Stimulated activated CD8-positive, alpha-beta memory T cell treated with anti-CD3 and anti-CD28 coated beads, Interleukin-12 subunit alpha, Interleukin-12 subunit beta, amount 100 ng/mL, for 24 hours (primary cell): ENCODE measurements around the gene CSE1L.
"Not testable (repeated sequence)": the region's sequence is repeated elsewhere in the genome, so short reads cannot be mapped to it uniquely, and the experiment has no call there.

ENCODE experiments used
- DNase-seq: peaks from one replicate; pipeline ENCODE4 v3.0.0-alpha.2; 2020; ENCODE audit errors: extremely low read depth

The CSE1L gene

GRCh38 chr20:49132995-49133478, 86.9 kb downstream of the CSE1L start:
- no peak for DNase-seq

- DNase-seq: no peak
These were observed 87.5 kb downstream of the CSE1L start for GRCh38 chr20:49133571-49133970.

- DNase-seq: not testable (repeated sequence)
These were observed 88.7 kb downstream of the CSE1L start for GRCh38 chr20:49134797-49135196.

- DNase-seq: no peak
These were observed 90.9 kb downstream of the CSE1L start for GRCh38 chr20:49136817-49137571.

- DNase-seq: no peak
These were observed 92.3 kb downstream of the CSE1L start for GRCh38 chr20:49138431-49138830.

- DNase-seq: no peak
These were observed 94.3 kb downstream of the CSE1L start for GRCh38 chr20:49140411-49140810.

GRCh38 chr20:49140834-49141233, 94.7 kb downstream of the CSE1L start:
- DNase-seq: no peak
